Measurements from ENCODE around the gene USH2A.

The USH2A gene

DNA sequence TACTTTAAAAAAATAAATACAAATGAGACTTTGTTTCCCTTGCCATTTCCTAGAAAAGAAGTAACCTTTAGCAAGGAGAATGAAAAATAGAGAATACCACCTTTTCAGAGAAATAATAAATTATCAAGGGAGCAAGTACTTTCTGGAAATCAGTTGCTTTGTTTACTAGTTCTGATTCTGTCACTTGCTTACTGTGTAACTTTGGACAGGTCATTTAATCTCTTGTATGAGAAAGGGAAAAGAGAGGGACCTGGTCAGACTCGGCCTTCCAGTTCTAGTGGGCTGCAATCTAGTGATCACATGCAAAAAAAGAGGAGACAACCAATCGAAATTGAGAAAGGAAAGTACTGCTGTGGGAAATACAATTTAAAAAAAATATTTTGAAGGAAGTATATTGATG lies 822.0 kb downstream of the USH2A start:
- H3K9me3 ChIP-seq (ENCODE audit: control insufficient read depth, low read depth, low read length) = no peaks in the 10 kb centered on the region
- H3K27ac ChIP-seq (ENCODE audit: low read length) = no peak overlapping the region
- no peak overlapping the region for H3K9ac ChIP-seq (ENCODE audit: low read length)
- H3K4me3 ChIP-seq (ENCODE audit: low read length) = no peak overlapping the region
- peaks cover 11% of the 10 kb centered on the region for H3K4me1 ChIP-seq (ENCODE audit: control insufficient read depth, low read depth, low read length)
- no peaks in the 10 kb centered on the region for H3K27me3 ChIP-seq (ENCODE audit: control insufficient read depth, insufficient read depth, low read length)
- peaks cover 31% of the 10 kb centered on the region for H3K36me3 ChIP-seq (ENCODE audit: control insufficient read depth, low read depth, low read length)

GRCh38 chr1:215600867-215601266 lies 822.4 kb downstream of the USH2A start:
- H3K4me1 ChIP-seq (ENCODE audit: control insufficient read depth, low read depth, low read length) = peaks cover 9% of the 10 kb centered on the region
- no peaks in the 10 kb centered on the region for H3K9me3 ChIP-seq (ENCODE audit: control insufficient read depth, low read depth, low read length)
- H3K27ac ChIP-seq (ENCODE audit: low read length) = no peak overlapping the region
- H3K27me3 ChIP-seq (ENCODE audit: control insufficient read depth, insufficient read depth, low read length) = no peaks in the 10 kb centered on the region
- peaks cover 31% of the 10 kb centered on the region for H3K36me3 ChIP-seq (ENCODE audit: control insufficient read depth, low read depth, low read length)
- H3K9ac ChIP-seq (ENCODE audit: low read length) = no peak overlapping the region
- H3K4me3 ChIP-seq (ENCODE audit: low read length) = no peak overlapping the region

GRCh38 chr1:215600258-215600792 lies 822.9 kb downstream of the USH2A start:
- Histone ChIP-seq H3K27me3 (ENCODE audit: control insufficient read depth, insufficient read depth, low read length) (no peaks in the 10 kb centered on the region), H3K4me3 (ENCODE audit: low read length) (no peak overlapping the region), H3K27ac (ENCODE audit: low read length) (no peak overlapping the region), H3K36me3 (ENCODE audit: control insufficient read depth, low read depth, low read length) (peaks cover 32% of the 10 kb centered on the region), H3K9me3 (ENCODE audit: control insufficient read depth, low read depth, low read length) (no peaks in the 10 kb centered on the region), H3K9ac (ENCODE audit: low read length) (no peak overlapping the region), H3K4me1 (ENCODE audit: control insufficient read depth, low read depth, low read length) (peaks cover 7% of the 10 kb centered on the region)

DNA sequence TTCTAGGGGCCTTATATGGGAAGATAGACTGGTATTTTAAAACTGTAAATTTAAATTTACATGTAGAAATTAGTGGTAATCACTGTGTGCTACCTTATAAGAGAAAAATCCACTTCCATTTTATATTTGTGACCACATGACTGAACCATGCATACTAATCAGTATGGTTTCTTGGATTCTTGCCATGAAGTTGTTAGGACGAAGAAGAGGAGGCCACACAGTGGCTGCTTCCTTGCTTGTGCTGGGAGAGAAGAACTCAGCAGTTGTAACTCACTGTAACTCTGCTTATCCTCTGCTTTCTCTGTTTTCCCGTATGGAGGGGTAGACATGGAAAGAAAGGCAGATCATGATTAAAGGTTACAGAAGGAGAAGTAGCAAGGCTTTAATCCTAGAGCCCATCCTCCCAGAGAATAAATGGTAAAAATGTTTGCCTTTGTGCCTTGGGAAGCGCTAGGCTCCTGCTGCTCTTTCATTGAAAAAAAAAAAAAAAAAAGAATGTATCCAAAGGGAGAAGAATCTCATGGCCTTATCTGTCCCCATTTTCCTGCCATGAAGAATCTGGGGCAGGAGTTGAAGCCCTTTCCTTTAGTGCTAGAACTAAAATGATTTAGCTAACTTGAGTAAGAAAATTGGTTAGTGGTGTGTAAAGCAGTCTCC lies 823.7 kb downstream of the USH2A start:
- Histone ChIP-seq H3K9me3 (ENCODE audit: control insufficient read depth, low read depth, low read length) (no peaks in the 10 kb centered on the region), H3K4me1 (ENCODE audit: control insufficient read depth, low read depth, low read length) (peaks cover 7% of the 10 kb centered on the region), H3K27me3 (ENCODE audit: control insufficient read depth, insufficient read depth, low read length) (no peaks in the 10 kb centered on the region), H3K4me3 (ENCODE audit: low read length) (no peak overlapping the region), H3K27ac (ENCODE audit: low read length) (no peak overlapping the region), H3K9ac (ENCODE audit: low read length) (no peak overlapping the region), H3K36me3 (ENCODE audit: control insufficient read depth, low read depth, low read length) (peaks cover 27% of the 10 kb centered on the region)

GRCh38 chr1:215597961-215598360 lies 825.3 kb downstream of the USH2A start:
- H3K27ac ChIP-seq (ENCODE audit: low read length) = no peak overlapping the region
- H3K27me3 ChIP-seq (ENCODE audit: control insufficient read depth, insufficient read depth, low read length) = no peaks in the 10 kb centered on the region
- no peak overlapping the region for H3K9ac ChIP-seq (ENCODE audit: low read length)
- H3K4me1 ChIP-seq (ENCODE audit: control insufficient read depth, low read depth, low read length) = peaks cover 7% of the 10 kb centered on the region
- no peak overlapping the region for H3K4me3 ChIP-seq (ENCODE audit: low read length)
- no peaks in the 10 kb centered on the region for H3K9me3 ChIP-seq (ENCODE audit: control insufficient read depth, low read depth, low read length)
- H3K36me3 ChIP-seq (ENCODE audit: control insufficient read depth, low read depth, low read length) = peaks cover 15% of the 10 kb centered on the region

GRCh38 chr1:215595231-215595630 lies 828.0 kb downstream of the USH2A start:
- Histone ChIP-seq H3K27ac (ENCODE audit: low read length) (no peak overlapping the region), H3K4me3 (ENCODE audit: low read length) (no peak overlapping the region), H3K9ac (ENCODE audit: low read length) (no peak overlapping the region), H3K27me3 (ENCODE audit: control insufficient read depth, insufficient read depth, low read length) (no peaks in the 10 kb centered on the region), H3K36me3 (ENCODE audit: control insufficient read depth, low read depth, low read length) (peaks cover 11% of the 10 kb centered on the region), H3K4me1 (ENCODE audit: control insufficient read depth, low read depth, low read length) (peaks cover 7% of the 10 kb centered on the region), H3K9me3 (ENCODE audit: control insufficient read depth, low read depth, low read length) (no peaks in the 10 kb centered on the region)

DNA sequence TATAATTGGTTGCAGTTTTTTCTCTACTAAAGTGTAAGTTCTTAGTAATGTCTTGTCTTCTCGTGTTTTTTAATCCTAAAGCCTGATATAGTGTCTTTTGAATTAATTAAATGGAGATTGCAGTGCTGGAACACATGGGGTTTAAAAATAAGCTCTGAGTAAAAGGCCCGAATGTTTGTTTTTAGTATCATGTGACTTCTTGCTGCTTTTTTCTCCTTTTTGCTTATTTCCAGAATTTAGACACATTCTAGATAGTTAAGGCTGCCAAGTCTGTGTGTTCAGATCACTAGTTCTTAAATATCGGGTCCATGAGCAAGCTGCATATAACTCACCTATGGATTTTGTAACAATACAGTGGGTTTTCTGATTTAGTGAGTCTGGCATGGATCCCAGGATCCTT lies 828.6 kb downstream of the USH2A start:
- Histone ChIP-seq H3K9me3 (ENCODE audit: control insufficient read depth, low read depth, low read length) (no peaks in the 10 kb centered on the region), H3K36me3 (ENCODE audit: control insufficient read depth, low read depth, low read length) (peaks cover 15% of the 10 kb centered on the region), H3K27me3 (ENCODE audit: control insufficient read depth, insufficient read depth, low read length) (no peaks in the 10 kb centered on the region)

DNA sequence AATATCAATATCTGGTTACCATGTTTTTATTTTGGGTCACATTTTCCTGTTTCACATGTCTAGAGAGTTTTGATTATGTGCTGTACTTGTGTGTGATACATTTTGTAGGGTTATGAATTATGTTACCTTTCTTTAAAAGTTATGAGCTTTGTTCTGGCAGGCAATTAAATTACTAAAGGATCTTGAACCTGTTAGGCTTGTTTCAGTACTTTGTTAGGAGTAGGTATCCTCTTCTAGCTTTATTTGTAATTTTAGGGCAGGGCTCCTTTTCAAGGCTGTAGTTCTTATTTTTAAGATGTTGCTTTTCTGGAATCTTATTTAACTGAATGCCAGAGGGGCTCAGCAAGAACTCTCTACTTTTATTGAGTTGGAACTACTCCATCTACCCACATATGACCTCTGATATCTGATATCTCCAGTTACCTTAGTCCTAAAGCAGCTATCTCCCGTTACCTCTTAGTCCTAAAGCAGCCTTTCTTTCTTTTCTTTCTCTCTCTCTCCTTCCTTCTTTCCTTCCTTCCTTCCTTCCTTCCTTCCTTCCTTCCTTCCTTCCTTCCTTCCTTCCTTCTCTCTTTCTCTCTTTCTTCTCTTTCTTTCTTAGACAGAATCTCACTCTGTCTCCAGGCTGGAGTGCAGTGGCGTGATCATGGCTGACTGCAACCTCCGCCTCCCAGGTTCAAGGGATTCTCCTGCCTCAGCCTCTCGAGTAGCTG lies 832.3 kb downstream of the USH2A start:
- Histone ChIP-seq H3K27me3 (ENCODE audit: control insufficient read depth, insufficient read depth, low read length) (no peaks in the 10 kb centered on the region), H3K9me3 (ENCODE audit: control insufficient read depth, low read depth, low read length) (no peaks in the 10 kb centered on the region), H3K36me3 (ENCODE audit: control insufficient read depth, low read depth, low read length) (peaks cover 35% of the 10 kb centered on the region), H3K4me1 (ENCODE audit: control insufficient read depth, low read depth, low read length) (no peaks in the 10 kb centered on the region), H3K9ac (ENCODE audit: low read length) (no peak overlapping the region), H3K27ac (ENCODE audit: low read length) (no peak overlapping the region), H3K4me3 (ENCODE audit: low read length) (no peak overlapping the region)

More for the DNA sequence above, 828.6 kb downstream of the USH2A start:
- no peak overlapping the region for H3K27ac ChIP-seq (ENCODE audit: low read length)
- H3K4me1 ChIP-seq (ENCODE audit: control insufficient read depth, low read depth, low read length) = peaks cover 7% of the 10 kb centered on the region
- H3K4me3 ChIP-seq (ENCODE audit: low read length) = no peak overlapping the region
- H3K9ac ChIP-seq (ENCODE audit: low read length) = no peak overlapping the region

DNA sequence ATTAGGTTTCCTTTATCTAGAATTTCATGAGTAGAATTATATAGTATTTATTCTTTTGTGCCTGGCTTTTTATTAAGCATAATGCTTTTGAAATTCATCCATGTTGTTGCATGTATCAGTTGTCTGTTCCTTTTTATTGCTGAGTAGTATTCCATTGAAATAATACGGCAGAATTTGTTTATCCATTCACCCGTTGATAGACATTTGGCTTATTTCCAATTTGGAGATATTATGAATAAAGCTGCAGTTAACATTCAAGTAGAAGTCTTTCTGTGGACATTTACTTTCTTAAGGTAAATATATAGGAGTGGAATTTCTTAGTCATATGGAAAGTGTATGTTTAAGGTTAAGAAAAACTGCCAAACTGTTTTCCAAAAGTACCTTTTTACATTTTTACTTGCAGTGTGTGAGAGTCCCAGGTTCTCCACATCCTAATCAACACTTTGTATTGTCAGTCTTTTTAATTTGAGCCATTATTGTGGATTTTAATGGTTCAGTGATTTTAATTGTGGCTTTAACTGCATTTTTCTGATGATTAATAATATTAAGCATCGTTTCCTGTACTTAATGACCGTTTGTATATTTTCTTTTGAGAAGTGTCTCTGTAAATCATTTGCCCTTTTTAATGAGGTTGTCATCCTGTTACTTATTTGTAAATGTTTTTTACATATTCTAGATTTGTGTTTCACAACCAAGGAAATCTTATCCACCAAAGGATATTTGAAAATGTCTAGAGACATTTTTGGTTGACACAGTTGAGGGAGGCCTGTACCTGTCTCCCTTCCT lies 833.4 kb downstream of the USH2A start:
- H3K9me3 ChIP-seq (ENCODE audit: control insufficient read depth, low read depth, low read length) = no peaks in the 10 kb centered on the region
- no peaks in the 10 kb centered on the region for H3K27me3 ChIP-seq (ENCODE audit: control insufficient read depth, insufficient read depth, low read length)
- no peak overlapping the region for H3K9ac ChIP-seq (ENCODE audit: low read length)
- H3K27ac ChIP-seq (ENCODE audit: low read length) = no peak overlapping the region
- peaks cover 32% of the 10 kb centered on the region for H3K36me3 ChIP-seq (ENCODE audit: control insufficient read depth, low read depth, low read length)
- H3K4me1 ChIP-seq (ENCODE audit: control insufficient read depth, low read depth, low read length) = no peaks in the 10 kb centered on the region
- no peak overlapping the region for H3K4me3 ChIP-seq (ENCODE audit: low read length)

DNA sequence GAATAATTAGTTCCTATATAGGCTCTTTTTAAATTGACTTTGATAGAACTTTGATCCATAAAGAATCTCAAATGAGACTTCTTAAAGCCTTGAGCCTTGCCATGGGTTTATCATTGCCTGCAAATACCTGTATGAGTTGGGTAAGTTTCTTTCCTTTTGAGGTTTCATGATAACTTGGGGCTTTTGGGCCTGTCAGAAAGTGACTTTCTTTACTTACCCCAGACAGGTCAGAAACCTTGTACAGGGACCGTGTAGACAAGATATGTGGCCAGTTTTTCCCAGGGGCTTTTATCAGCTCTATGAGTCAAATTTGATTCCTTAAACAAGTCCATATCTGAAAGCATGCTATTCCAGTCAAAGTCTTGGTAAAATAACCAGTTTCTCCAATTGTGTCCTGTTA lies 838.9 kb downstream of the USH2A start:
- Histone ChIP-seq H3K27ac (ENCODE audit: low read length) (no peak overlapping the region), H3K36me3 (ENCODE audit: control insufficient read depth, low read depth, low read length) (peaks cover 44% of the 10 kb centered on the region), H3K9me3 (ENCODE audit: control insufficient read depth, low read depth, low read length) (no peaks in the 10 kb centered on the region), H3K27me3 (ENCODE audit: control insufficient read depth, insufficient read depth, low read length) (no peaks in the 10 kb centered on the region), H3K4me3 (ENCODE audit: low read length) (no peak overlapping the region), H3K4me1 (ENCODE audit: control insufficient read depth, low read depth, low read length) (no peaks in the 10 kb centered on the region), H3K9ac (ENCODE audit: low read length) (no peak overlapping the region)

GRCh38 chr1:215583185-215583749 lies 840.0 kb downstream of the USH2A start:
- H3K9ac ChIP-seq (ENCODE audit: low read length) = no peak overlapping the region
- no peak overlapping the region for H3K27ac ChIP-seq (ENCODE audit: low read length)
- H3K4me3 ChIP-seq (ENCODE audit: low read length) = no peak overlapping the region
- no peaks in the 10 kb centered on the region for H3K27me3 ChIP-seq (ENCODE audit: control insufficient read depth, insufficient read depth, low read length)
- peaks cover 45% of the 10 kb centered on the region for H3K36me3 ChIP-seq (ENCODE audit: control insufficient read depth, low read depth, low read length)
- no peaks in the 10 kb centered on the region for H3K9me3 ChIP-seq (ENCODE audit: control insufficient read depth, low read depth, low read length)
- H3K4me1 ChIP-seq (ENCODE audit: control insufficient read depth, low read depth, low read length) = no peaks in the 10 kb centered on the region
